Erythroblast (primary cell): ENCODE data around the gene FILIP1.

Experiments used
- GATA1 ChIP-seq: IDR thresholded peaks from 2 replicates; pipeline ENCODE4 v1.6.1; 2011; ENCODE audit warnings: low read depth, mild to moderate bottlenecking, control low read depth, low read length, moderate library complexity
- POLR2A ChIP-seq: IDR thresholded peaks from 2 replicates; pipeline ENCODE4 v1.6.1; 2011; ENCODE audit warnings: mild to moderate bottlenecking, low read length

DNA sequence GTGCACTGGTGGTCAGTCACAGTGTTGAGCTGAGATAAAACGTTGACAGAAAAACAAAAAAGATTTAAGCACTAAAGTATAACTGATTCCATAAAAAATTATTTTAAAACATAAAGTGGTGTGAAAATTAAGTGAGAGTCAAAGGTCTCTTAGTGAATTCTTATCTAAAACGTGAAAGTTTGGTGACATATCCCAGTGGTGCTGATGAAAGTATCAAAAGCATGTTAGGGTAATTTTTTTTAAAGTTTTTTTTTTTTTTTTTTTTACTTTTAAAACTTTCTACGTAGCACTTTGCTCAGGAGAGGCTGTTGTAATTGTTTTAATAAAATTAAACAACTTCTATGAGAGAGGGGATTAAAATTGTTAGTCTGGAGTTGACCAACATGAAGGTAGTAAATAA is 143.4 kb downstream of the FILIP1 start:
- TF ChIP-seq POLR2A (no peak), GATA1 (no peak)
